ENCODE data around the gene CHIC1.

DNA sequence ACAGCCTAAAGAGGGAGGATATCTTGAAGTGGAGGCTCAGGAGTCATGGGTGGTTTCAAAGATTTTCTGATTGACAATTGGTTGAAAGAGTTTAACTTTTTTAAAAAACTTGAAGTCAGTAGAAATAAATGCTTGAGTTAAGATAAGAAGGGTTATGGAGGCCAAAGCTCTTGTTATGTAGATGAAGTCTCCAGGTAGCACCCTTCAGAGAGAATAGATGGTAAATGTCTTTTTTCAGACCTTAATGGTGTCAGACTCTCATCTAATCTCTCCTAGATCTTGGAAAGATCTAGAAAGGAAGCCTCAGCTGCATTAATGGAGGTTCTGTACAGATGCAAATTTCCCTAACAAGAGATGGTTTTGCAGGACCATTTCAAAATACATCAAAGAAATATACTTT, 6.8 kb upstream of the CHIC1 start:
- TF ChIP-seq EP300 (IDR thresholded peaks at IDR 0.05), result no peak
- TF ChIP-seq, protein P1, sequence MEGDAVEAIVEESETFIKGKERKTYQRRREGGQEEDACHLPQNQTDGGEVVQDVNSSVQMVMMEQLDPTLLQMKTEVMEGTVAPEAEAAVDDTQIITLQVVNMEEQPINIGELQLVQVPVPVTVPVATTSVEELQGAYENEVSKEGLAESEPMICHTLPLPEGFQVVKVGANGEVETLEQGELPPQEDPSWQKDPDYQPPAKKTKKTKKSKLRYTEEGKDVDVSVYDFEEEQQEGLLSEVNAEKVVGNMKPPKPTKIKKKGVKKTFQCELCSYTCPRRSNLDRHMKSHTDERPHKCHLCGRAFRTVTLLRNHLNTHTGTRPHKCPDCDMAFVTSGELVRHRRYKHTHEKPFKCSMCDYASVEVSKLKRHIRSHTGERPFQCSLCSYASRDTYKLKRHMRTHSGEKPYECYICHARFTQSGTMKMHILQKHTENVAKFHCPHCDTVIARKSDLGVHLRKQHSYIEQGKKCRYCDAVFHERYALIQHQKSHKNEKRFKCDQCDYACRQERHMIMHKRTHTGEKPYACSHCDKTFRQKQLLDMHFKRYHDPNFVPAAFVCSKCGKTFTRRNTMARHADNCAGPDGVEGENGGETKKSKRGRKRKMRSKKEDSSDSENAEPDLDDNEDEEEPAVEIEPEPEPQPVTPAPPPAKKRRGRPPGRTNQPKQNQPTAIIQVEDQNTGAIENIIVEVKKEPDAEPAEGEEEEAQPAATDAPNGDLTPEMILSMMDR (IDR thresholded peaks at IDR 0.05), result no peak
